ENCODE measurements around the gene TREM2.

GRCh38 chr6:41156001-41156400, 6.9 kb downstream of the TREM2 start:
- TF ChIP-seq EZH2phosphoT487 (IDR thresholded peaks at IDR 0.05; ENCODE audit: low read depth, severe bottlenecking, unreplicated experiment): no peak
- no peak for TF ChIP-seq CTCF (IDR thresholded peaks at IDR 0.05; ENCODE audit: poor library complexity)

Data from hepatocyte (in vitro differentiated cells).